Right atrium auricular region (tissue), 2 donors: Measurements from ENCODE around the gene RIPK1. TPM values are rescaled to one million over a fixed set of nuclear protein-coding genes. Genes with fewer than 3 reads are reported as not detected.
A peak's percentile ranks its signal among the peaks of the same experiment; 100 is the strongest.

Experiments used
- DNase-seq: peaks from one replicate; pipeline ENCODE4 v3.0.0-alpha.2; 2019; ENCODE audit warnings: low spot score
- H3K27ac ChIP-seq, 2 donors: fragments of 200-600 bp; sonication (generic); 1 replicate in 1 of 2; 2 replicates in 1 of 2; pipeline ENCODE4 v1.5.1; 2016 to 2019
- H3K27me3 ChIP-seq, 2 donors: fragments of 200-600 bp; sonication (generic); one replicate each; pipeline versions ENCODE4 v1.5.1 to v1.6.0; 2017 to 2019
- H3K36me3 ChIP-seq: fragments of 200-600 bp; sonication (generic); one replicate; pipeline ENCODE4 v1.5.1; 2016
- H3K4me1 ChIP-seq, 2 donors: fragments of 200-600 bp; sonication (generic); one replicate each; pipeline versions ENCODE4 v1.5.1 to v1.6.0; 2017 to 2019
- H3K4me3 ChIP-seq, 2 donors: fragments of 200-600 bp; sonication (generic); 1 replicate in 1 of 2; 2 replicates in 1 of 2; pipeline ENCODE4 v1.5.1; 2017 to 2019; ENCODE audit warnings: mild to moderate bottlenecking in 1 of 2, moderate library complexity in 1 of 2
- H3K9me3 ChIP-seq, 2 donors: fragments of 200-600 bp; sonication (generic); one replicate each; pipeline ENCODE4 v1.5.1; 2019
- total RNA-seq, 2 donors: library from RNA; depleted of rRNA; stranded (reverse); fragments of >200 nt; gene quantifications; one replicate each; pipeline ENCODE4 v1.1.0, GENCODE V29; 2016
- TF ChIP-seq, protein P1 (sequence below), 2 donors: fragments of 200-600 bp; sonication (generic); IDR thresholded peaks; one replicate each; pipeline ENCODE4 v1.5.1; 2019; ENCODE audit warnings: antibody characterized with exemption in 2 of 2

The RIPK1 gene
- total RNA-seq, 2 donors from 2014 or later, result 9.5 to 11.3 TPM

- TF ChIP-seq, protein P1, sequence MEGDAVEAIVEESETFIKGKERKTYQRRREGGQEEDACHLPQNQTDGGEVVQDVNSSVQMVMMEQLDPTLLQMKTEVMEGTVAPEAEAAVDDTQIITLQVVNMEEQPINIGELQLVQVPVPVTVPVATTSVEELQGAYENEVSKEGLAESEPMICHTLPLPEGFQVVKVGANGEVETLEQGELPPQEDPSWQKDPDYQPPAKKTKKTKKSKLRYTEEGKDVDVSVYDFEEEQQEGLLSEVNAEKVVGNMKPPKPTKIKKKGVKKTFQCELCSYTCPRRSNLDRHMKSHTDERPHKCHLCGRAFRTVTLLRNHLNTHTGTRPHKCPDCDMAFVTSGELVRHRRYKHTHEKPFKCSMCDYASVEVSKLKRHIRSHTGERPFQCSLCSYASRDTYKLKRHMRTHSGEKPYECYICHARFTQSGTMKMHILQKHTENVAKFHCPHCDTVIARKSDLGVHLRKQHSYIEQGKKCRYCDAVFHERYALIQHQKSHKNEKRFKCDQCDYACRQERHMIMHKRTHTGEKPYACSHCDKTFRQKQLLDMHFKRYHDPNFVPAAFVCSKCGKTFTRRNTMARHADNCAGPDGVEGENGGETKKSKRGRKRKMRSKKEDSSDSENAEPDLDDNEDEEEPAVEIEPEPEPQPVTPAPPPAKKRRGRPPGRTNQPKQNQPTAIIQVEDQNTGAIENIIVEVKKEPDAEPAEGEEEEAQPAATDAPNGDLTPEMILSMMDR (IDR thresholded peaks at IDR 0.05), result no peak
- H3K4me1 ChIP-seq, result no peaks in the 10 kb centered on the region
- no peak overlapping the region for H3K4me3 ChIP-seq
- H3K36me3 ChIP-seq, result peaks cover 62% of the 10 kb centered on the region
- no peak for DNase-seq
- H3K27ac ChIP-seq, result no peak overlapping the region
- no peaks in the 10 kb centered on the region for H3K27me3 ChIP-seq
- H3K9me3 ChIP-seq, result no peaks in the 10 kb centered on the region
These were observed 16.8 kb downstream of the RIPK1 start for GRCh38 chr6:3085074-3085473.

DNA sequence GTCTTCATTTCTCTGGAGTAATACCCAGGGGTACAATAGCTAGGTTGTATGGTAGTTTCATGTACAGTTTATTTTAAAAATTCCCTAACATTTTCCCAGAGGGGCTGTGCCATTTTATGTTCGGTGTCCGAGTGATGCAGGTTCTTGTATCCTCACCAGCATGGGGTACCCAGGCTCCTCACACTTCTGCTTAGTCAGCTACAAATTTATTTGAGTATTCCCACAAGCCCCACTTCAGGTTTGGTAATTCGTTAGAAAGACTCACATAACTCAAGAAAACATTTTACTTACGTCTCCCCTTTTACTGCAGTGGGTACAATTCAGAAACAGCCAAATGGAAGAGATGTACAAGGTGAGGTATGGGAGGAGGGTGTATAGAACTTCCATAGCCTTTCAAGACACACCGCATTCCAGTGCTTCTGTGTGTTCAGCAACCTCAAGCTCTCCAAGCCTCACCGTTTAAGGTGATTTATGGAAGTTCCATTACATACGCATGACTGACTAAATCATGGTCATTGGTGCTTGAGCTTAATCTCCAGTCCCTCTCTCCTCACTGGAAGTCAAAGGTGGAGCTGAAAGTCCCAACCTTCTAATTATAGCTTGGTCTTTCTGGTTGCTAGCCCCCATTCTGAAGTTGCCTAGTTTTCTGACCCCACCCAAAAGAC lies 18.1 kb downstream of the RIPK1 start:
- H3K27ac ChIP-seq, result no peak overlapping the region
- TF ChIP-seq, protein P1 (IDR thresholded peaks at IDR 0.05), result no peak
- no peak overlapping the region for H3K4me3 ChIP-seq
- H3K9me3 ChIP-seq, result no peaks in the 10 kb centered on the region
- peaks cover 53% of the 10 kb centered on the region for H3K36me3 ChIP-seq
- no peaks in the 10 kb centered on the region for H3K4me1 ChIP-seq
- DNase-seq, result no peak
- no peaks in the 10 kb centered on the region for H3K27me3 ChIP-seq

DNA sequence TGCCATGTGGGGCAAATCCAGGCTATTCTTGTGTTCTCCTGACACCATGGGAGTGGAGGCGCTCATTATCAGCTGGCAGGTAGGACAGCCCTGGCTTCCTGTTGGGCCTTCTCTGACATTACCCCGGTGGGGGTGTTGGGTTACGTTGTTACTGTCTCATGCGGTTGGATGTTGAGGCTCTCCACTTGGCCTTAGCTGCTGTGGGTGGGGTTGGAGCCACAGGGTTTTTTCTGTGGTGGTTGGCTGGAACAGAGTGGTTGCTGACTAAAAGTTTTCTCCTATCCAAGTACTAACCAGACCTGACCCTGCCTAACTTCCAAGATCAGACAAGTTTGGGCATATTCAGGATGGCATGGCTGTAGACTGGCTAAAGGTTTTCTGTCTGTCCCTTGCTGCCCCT lies 20.2 kb downstream of the RIPK1 start:
- Histone ChIP-seq H3K9me3 (no peaks in the 10 kb centered on the region), H3K4me1 (no peaks in the 10 kb centered on the region), H3K27me3 (no peaks in the 10 kb centered on the region), H3K36me3 (peaks cover 40% of the 10 kb centered on the region), H3K27ac (peak overlapping the region in 1 of 2 donors; percentile 53), H3K4me3 (no peak overlapping the region)
- DNase-seq, result no peak
- TF ChIP-seq, protein P1 (IDR thresholded peaks at IDR 0.05), result no peak

- peaks cover 37% of the 10 kb centered on the region for H3K36me3 ChIP-seq
- H3K27ac ChIP-seq, result peak overlapping the region in 1 of 2 donors; percentile 53
- no peaks in the 10 kb centered on the region for H3K4me1 ChIP-seq
- no peak for DNase-seq
- TF ChIP-seq, protein P1 (IDR thresholded peaks at IDR 0.05), result no peak
- H3K27me3 ChIP-seq, result no peaks in the 10 kb centered on the region
- no peaks in the 10 kb centered on the region for H3K9me3 ChIP-seq
- H3K4me3 ChIP-seq, result no peak overlapping the region
These were observed 20.7 kb downstream of the RIPK1 start for GRCh38 chr6:3088968-3089367.

DNA sequence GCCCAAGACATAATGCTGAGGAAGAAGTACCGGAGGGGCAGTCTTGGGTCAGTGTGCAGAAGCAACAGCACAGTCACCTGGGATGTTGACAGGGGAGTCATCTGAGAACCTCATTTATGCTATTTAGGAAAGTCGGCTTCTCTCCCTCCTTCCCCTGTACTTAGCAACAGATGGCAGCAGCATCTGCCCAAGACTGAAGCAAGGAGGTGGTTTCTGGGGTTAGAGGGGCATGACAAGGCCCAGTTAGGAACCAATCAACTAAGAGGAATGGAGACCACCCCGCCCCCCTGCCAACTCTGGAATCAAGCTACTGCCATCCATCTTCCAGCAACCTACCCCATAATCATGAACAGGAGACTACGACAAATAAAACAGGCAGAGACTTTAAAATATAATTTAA lies 21.7 kb downstream of the RIPK1 start:
- TF ChIP-seq, protein P1 (IDR thresholded peaks at IDR 0.05), result no peak
- no peak overlapping the region for H3K27ac ChIP-seq
- H3K4me1 ChIP-seq, result no peaks in the 10 kb centered on the region
- H3K27me3 ChIP-seq, result no peaks in the 10 kb centered on the region
- H3K36me3 ChIP-seq, result peaks cover 39% of the 10 kb centered on the region
- DNase-seq, result no peak
- no peaks in the 10 kb centered on the region for H3K9me3 ChIP-seq
- H3K4me3 ChIP-seq, result no peak overlapping the region

DNA sequence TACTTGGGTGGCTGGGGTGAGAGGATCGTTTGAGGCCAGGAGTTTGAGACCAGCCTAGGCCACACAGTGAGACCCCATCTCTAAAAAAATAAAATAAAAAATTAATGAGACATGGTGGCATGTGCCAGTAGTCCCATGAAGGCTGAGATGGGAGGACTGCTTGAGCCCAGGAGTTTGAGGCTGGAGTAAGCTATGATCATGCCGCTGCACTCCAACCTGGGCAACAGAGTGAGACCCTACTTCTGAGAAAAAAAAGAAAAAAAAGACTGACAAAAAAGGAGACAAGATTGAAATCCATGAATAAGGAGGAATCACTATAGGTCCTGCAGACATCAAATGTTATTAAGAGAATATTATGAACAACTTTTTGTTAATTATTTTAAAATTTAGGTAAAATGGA lies 26.5 kb downstream of the RIPK1 start:
- H3K9me3 ChIP-seq, result no peaks in the 10 kb centered on the region
- H3K27me3 ChIP-seq, result no peaks in the 10 kb centered on the region
- H3K27ac ChIP-seq, result no peak overlapping the region
- TF ChIP-seq, protein P1 (IDR thresholded peaks at IDR 0.05), result no peak
- H3K36me3 ChIP-seq, result peaks cover 58% of the 10 kb centered on the region
- H3K4me3 ChIP-seq, result no peak overlapping the region
- H3K4me1 ChIP-seq, result no peaks in the 10 kb centered on the region
- no peak for DNase-seq
